HG03175 (cell line): ENCODE results near the gene PTRH2.
"Not testable (repeated sequence)": the region's sequence is repeated elsewhere in the genome, so short reads cannot be mapped to it uniquely, and the experiment has no call there.

Experiments
- ATAC-seq: cut with Tn5 transposase; IDR thresholded peaks from one replicate; pipeline ENCODE4 v1.9.1; 2021; ENCODE audit warnings: mild to moderate bottlenecking, moderate library complexity; ENCODE audit not compliant: unreplicated experiment

The PTRH2 gene

GRCh38 chr17:59671386-59671785 lies 35.8 kb downstream of the PTRH2 start:
- no peak for ATAC-seq

- ATAC-seq = no peak
Observed at GRCh38 chr17:59669944-59670343, 37.3 kb downstream of the PTRH2 start.

DNA sequence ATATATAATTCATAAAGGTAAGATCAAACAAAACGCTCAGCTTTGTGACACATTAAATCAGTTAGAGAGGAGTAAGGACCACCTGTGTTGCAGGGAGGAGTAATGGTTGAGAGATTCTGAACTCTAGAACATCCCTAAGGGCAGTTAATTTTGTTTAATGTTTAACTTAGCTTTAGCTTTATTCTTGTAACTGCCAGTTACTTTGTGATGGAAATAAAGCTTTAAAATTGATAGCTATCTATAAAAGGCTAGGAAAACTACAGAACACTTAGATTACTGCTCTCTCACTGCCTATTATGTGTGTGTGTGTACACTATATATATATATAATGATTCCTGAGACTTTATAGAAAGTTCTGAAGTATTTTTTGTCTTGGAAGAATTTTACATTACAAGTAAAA lies 37.8 kb downstream of the PTRH2 start:
- no peak for ATAC-seq

DNA sequence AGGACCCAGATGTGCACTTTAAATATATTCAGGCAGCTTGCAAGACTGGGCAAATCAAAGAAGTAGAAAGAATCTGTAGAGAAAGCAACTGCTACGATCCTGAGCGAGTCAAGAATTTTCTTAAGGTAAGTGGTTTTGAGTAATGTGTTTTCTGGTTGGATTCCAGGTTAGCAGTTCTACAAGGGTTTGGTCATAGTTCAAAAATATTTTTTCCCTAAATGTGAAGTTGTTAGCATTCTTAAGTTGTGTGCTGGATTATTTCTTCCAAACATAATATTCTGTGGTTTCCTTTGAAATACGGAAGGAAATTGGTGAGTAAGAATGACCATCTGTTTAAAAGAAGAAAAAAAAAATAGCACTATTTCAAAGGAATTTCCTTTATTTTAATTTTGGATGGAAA lies 38.4 kb downstream of the PTRH2 start:
- ATAC-seq = no peak

- no peak for ATAC-seq
Observed at GRCh38 chr17:59666235-59666634, 41.0 kb downstream of the PTRH2 start.

DNA sequence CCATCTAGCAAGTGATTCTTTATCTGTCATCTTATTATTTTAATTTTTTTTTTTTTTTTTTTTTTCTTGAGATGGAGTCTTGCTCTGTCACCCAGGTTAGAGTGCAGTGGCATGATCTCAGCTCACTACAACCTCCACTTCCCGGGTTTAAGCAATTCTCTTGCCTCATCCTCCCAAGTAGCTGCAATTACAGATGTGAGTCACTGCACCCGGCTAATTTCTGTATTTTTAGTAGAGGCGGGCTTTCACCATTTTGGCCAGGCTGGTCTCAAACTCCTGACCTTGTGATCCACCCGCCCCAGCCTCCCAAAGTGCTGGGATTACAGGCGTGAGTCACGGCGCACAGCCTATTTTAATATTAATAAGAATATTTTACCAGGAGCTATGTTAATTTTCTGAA lies 50.6 kb downstream of the PTRH2 start:
- not testable (repeated sequence) for ATAC-seq

DNA sequence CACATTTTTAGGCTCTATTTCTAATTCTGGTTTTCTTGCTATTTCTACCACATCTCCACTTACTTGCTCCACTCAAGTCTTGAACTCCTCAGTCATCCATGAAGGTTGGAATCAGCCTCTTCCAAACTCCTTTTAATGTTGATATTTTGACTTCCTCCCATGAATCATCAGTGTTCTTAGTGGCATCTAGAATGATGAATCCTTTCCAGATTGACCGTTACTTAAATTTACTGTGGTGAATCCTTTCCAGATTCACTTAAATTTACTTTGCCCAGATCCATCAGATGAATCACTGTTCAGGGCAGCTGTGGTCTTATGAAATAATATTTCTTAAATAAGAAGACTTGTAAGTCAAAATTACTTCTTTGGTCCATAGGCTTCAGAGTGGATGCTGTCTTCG lies 55.1 kb downstream of the PTRH2 start:
- ATAC-seq = no peak

DNA sequence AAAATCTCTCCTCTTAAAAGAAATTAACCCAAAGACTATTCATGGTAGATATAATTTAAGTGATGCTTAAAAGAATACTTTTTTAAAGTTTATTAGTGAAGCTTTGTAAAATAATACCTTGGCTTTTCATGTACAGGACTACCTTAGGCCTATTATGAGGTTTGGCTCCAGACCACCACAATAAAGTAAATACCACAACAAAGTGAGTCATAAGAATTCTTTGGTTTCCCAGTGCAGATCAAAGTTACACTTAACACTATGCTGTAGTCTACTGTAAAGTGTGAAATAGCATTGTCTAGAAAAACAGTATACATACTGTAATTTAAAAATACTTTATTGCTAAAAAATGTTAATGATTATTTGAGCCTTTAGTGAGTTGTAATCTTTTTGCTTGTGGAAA lies 55.9 kb downstream of the PTRH2 start:
- ATAC-seq = no peak

DNA sequence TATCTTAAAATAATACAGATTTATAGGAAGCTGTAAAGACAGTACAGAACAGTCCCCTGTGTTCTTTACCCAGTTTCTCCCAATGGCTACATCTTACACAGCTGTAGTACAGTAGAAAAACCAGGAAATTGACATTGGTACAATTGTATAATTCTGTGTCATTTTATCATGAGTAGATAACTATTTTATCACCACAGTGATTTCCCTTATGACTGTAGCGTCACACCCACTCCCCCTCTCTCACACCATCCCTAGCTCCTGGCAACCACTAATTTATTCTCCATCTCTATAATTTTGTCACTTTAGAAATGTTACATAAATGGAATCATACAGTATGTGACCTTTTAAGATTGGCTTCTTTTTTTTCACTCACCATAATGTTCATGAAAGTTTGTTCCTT lies 56.6 kb downstream of the PTRH2 start:
- ATAC-seq = no peak

DNA sequence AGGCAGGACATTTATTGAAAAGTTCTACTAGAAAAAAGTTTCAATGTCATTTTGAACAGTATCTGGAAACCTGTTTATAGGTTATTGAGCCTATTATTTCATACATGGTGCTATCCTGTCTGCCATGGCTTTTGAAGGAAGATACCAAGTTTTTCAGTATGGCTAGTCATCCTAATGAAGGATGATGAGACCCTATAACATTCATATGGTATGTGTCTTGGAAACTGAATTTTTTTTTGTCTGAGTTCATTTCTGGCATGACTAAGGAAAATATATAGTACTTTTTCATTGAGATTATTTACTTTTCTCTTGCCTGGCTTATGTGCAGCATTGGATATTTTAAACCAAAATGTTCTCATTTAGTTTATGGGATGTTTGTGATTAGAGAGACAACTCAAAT lies 57.3 kb downstream of the PTRH2 start:
- ATAC-seq = no peak
